Prostate gland (tissue), 2 donors: ENCODE measurements around the gene OR10X1.

Source experiments
- CTCF ChIP-seq, 4 experiments: fragments of 200-600 bp in 2 of 4; fragments of 450-650 bp in 2 of 4; sonication (generic) in 2 of 4; IDR thresholded peaks; 1 replicate in 3 of 4; 2 replicates in 1 of 4; pipeline ENCODE4 v1.5.1; 2016 to 2019; ENCODE audit warnings: antibody characterized with exemption in 4 of 4, mild to moderate bottlenecking in 2 of 4, moderate library complexity in 2 of 4
- POLR2A ChIP-seq: fragments of 450-650 bp; IDR thresholded peaks from one replicate; pipeline ENCODE4 v1.6.1; 2016; ENCODE audit warnings: antibody characterized with exemption, mild to moderate bottlenecking
- POLR2AphosphoS5 ChIP-seq: sonication (generic); formaldehyde crosslinking; IDR thresholded peaks from one replicate; pipeline ENCODE4 v1.6.1; 2017; ENCODE audit warnings: antibody characterized with exemption

GRCh38 chr1:158604968-158605367, 25.3 kb upstream of the OR10X1 start, which contains the start of gene OR10Z1:
- no peak for TF ChIP-seq POLR2A
- no peak for TF ChIP-seq CTCF (IDR thresholded peaks at IDR 0.05)
- TF ChIP-seq POLR2AphosphoS5, result no peak
